ENCODE data around the gene SLC16A3. TPM values are rescaled to one million over a fixed set of nuclear protein-coding genes. Genes with fewer than 3 reads are reported as not detected.

Gene SLC16A3
- total RNA-seq (10 to 100 TPM in 8 of 9 donors, 1 to 10 TPM in 1; 5.3 to 58.6 (median 36.7) TPM), polyA plus RNA-seq (10 to 100 TPM in 2 of 3 donors, 1 to 10 TPM in 1; 2.7 to 14.4 (median 10.5) TPM)
- long read RNA-seq, donor 1, full-length matches to known transcripts = 2 of 12 reads
- long read RNA-seq, donor 1, partial matches to known transcripts = 0 of 12 reads
- long read RNA-seq, donor 1, other reads (novel, unspliced or antisense) = 10 of 12 reads
- long read RNA-seq, donor 2, partial matches to known transcripts = 18 of 19 reads
- long read RNA-seq, donor 2, other reads (novel, unspliced or antisense) = 0 of 19 reads
- long read RNA-seq, donor 3, partial matches to known transcripts = 0 of 1 reads
- long read RNA-seq, donor 3, other reads (novel, unspliced or antisense) = 0 of 1 reads
- long read RNA-seq, donor 4, partial matches to known transcripts = 0 of 1 reads
- long read RNA-seq, donor 4, other reads (novel, unspliced or antisense) = 0 of 1 reads
- long read RNA-seq, donor 5, full-length matches to known transcripts = 35 of 45 reads
- long read RNA-seq, donor 5, partial matches to known transcripts = 4 of 45 reads
- long read RNA-seq, donor 5, other reads (novel, unspliced or antisense) = 6 of 45 reads
- long read RNA-seq, donor 6, full-length matches to known transcripts = 1 of 3 reads
- long read RNA-seq, donor 6, partial matches to known transcripts = 0 of 3 reads
- long read RNA-seq, donor 6, other reads (novel, unspliced or antisense) = 2 of 3 reads
- long read RNA-seq, donor 7, full-length matches to known transcripts = 1 of 1 reads
- long read RNA-seq, donor 7, partial matches to known transcripts = 0 of 1 reads
- long read RNA-seq, donor 7, other reads (novel, unspliced or antisense) = 0 of 1 reads
- long read RNA-seq, donor 8, full-length matches to known transcripts = 9 of 37 reads
- long read RNA-seq, donor 8, partial matches to known transcripts = 0 of 37 reads
- long read RNA-seq, donor 8, other reads (novel, unspliced or antisense) = 28 of 37 reads
- long read RNA-seq, donor 9, partial matches to known transcripts = 0 of 1 reads
- long read RNA-seq, donor 9, other reads (novel, unspliced or antisense) = 0 of 1 reads
- long read RNA-seq, donor 10 = 0 reads

DNA sequence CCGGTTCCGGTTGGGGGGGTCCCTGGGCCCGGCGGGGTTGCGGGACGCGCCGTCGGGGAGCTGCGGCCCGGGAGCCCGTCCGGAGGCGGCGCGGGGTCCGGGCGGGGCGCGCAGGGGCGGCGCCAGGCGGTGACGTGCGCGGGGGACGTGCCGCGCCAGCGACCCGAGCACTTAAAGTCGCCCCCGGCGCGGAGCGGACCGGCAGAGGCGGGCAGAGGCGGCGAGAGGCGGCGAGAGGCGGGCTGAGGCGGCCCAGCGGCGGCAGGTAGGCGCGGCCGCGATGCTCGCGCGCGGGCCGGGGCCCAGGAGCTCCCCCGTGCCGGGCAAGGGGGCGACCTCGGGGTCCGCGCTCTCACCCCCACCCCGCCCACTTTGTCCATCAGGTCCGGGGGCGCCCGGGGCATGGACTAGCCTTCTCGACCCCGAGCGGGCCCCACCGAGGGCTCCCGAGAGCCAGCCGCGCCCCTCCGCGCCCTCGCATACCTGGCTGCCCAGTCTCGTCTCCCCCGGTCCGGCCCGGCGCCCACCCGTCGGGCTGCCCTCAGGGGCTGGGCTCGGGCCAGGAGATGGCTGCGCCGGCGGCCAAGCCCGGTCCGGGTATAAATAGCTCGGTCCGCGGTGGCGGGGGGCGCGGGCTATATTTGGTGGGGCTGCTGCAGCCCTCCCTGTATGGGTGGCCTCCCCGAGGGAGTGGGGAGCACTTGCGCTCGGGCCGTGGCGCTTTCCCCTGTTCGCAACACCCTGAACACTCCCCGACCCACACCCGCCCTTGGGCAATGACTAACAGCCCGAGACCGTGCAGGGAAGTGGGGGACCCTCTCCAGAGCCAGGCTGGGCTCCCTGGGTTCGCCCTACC, at the start of gene SLC16A3:
Gene SLC16A3, plus strand, starts transcription at position 201 of the 856 bp plus-strand sequence. CDS start 6,967 bp downstream, outside the sequence.
- Histone ChIP-seq H3K4me3 (peak within 1 kb of the TSS in 2 of 4 donors; percentile 37 to 59), H3K36me3 (replicated peaks in 1 of 2) (no peaks in the 10 kb centered on the region), H3K27me3 (no peaks in the 10 kb centered on the region), H3K27ac (peak within 1 kb of the TSS; percentile 39 to 95 (median 81)), H3K4me1 (replicated peaks in 1 of 2) (peaks cover 0 to 25% of the 10 kb centered on the region in 2 donors), H3K9me3 (replicated peaks in 1 of 3) (no peaks in the 10 kb centered on the region)
- intact Hi-C loops (cut with DNase I) = no loop called here
- peak; percentile 72 to 87 for TF ChIP-seq POLR2A (IDR thresholded peaks at IDR 0.05)
- TF ChIP-seq, protein P1, sequence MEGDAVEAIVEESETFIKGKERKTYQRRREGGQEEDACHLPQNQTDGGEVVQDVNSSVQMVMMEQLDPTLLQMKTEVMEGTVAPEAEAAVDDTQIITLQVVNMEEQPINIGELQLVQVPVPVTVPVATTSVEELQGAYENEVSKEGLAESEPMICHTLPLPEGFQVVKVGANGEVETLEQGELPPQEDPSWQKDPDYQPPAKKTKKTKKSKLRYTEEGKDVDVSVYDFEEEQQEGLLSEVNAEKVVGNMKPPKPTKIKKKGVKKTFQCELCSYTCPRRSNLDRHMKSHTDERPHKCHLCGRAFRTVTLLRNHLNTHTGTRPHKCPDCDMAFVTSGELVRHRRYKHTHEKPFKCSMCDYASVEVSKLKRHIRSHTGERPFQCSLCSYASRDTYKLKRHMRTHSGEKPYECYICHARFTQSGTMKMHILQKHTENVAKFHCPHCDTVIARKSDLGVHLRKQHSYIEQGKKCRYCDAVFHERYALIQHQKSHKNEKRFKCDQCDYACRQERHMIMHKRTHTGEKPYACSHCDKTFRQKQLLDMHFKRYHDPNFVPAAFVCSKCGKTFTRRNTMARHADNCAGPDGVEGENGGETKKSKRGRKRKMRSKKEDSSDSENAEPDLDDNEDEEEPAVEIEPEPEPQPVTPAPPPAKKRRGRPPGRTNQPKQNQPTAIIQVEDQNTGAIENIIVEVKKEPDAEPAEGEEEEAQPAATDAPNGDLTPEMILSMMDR (IDR thresholded peaks at IDR 0.05) = no peak
- 0 to 50% (median 7%) methylated on average over 1 to 105 of the region's 105 CpGs for WGBS, 4 donors
- DNase-seq = peak in 2 of 7 donors; percentile 45 to 62

DNA sequence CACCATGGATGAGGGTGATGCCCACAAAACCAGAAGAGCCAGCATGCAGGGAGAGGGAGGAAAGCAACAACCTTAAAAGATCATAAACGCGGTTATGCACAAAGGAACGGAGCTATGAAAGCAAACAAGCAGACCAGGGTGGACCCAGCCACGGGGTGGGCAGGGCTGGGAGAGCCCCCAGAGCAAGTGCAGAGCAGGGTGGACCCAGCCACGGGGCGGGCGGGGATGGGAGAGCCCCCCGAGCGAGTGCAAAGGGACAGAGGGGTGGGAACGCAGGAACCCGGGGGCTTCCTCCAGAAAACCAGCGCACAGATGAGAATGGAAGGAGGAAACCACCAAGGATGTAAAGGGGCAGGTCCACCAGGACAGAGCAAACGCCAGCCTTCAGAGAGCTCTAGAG, 49.4 kb upstream of the SLC16A3 start:
- WGBS, 4 donors = 92 to 96% (median 94%) methylated on average over 13 of the region's 13 CpGs
- Histone ChIP-seq H3K27me3 (no peaks in the 10 kb centered on the region), H3K4me3 (no peak overlapping the region), H3K36me3 (replicated peaks in 1 of 2) (peaks cover 0 to 4% of the 10 kb centered on the region in 2 donors), H3K9me3 (replicated peaks in 1 of 3) (no peaks in the 10 kb centered on the region), H3K4me1 (replicated peaks in 1 of 2) (no peaks in the 10 kb centered on the region), H3K27ac (no peak overlapping the region)
- DNase-seq = no peak
- TF ChIP-seq, protein P1 (IDR thresholded peaks at IDR 0.05) = no peak
- TF ChIP-seq POLR2A (IDR thresholded peaks at IDR 0.05) = no peak
- intact Hi-C loops (cut with DNase I) = no loop called here

DNA sequence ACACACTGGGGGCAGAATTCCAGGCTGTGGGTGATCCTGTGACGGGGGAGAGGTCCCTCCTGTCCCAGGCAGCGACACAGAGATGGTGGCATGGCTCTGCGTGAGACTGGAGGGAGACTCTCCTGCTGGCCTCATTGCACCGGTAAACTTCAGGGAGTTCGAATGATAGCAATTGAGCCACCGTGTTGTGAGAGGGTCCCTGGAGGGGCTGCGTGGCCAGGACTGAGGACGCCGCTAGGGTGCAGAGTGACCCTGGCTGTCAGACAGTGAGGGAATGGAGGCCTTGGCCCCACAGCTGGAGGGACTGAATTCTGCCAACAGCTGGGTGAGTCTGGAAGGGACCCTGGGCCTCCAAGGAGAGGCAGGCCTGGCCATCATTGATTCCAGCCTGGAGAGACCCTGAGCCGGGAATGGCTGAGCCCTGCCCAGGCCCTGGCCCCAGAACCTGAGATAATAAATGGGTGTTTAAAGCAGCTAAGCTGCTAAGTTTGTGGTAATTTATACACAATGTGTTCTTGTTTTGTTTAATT, 48.8 kb upstream of the SLC16A3 start:
- H3K27ac ChIP-seq = no peak overlapping the region
- no peak for DNase-seq
- H3K4me1 ChIP-seq (replicated peaks in 1 of 2) = no peaks in the 10 kb centered on the region
- WGBS, 4 donors = 84 to 92% (median 90%) methylated on average over 8 to 10 of the region's 10 CpGs
- H3K36me3 ChIP-seq (replicated peaks in 1 of 2) = peaks cover 0 to 4% of the 10 kb centered on the region in 2 donors
- no peaks in the 10 kb centered on the region for H3K9me3 ChIP-seq (replicated peaks in 1 of 3)
- TF ChIP-seq, protein P1 (IDR thresholded peaks at IDR 0.05) = no peak
- TF ChIP-seq POLR2A (IDR thresholded peaks at IDR 0.05) = no peak
- intact Hi-C loops (cut with DNase I) = no loop called here
- no peak overlapping the region for H3K4me3 ChIP-seq
- H3K27me3 ChIP-seq = no peaks in the 10 kb centered on the region

Measured in adrenal gland (tissue), 19 donors.